IPS-20b (cell line): ENCODE measurements around the gene DHRS4L2.

Experiments used
- H3K27ac ChIP-seq: one replicate; pipeline ENCODE4 v1.5.1; 2013; ENCODE audit warnings: low read length
- H3K27me3 ChIP-seq: 2 replicates; pipeline ENCODE4 v1.6.1; 2013; ENCODE audit warnings: mild to moderate bottlenecking, low read length, inconsistent platforms; ENCODE audit not compliant: insufficient read depth
- H3K36me3 ChIP-seq: 2 replicates; pipeline ENCODE4 v1.6.1; 2013; ENCODE audit warnings: low read depth, mild to moderate bottlenecking, inconsistent platforms, low read length, moderate library complexity; ENCODE audit not compliant: insufficient read depth
- H3K4me1 ChIP-seq: 2 replicates; pipeline ENCODE4 v1.6.1; 2013; ENCODE audit warnings: mild to moderate bottlenecking, control low read depth, inconsistent platforms, low read length, moderate library complexity; ENCODE audit not compliant: insufficient read depth
- H3K4me3 ChIP-seq: 2 replicates; pipeline ENCODE4 v1.5.1; 2013; ENCODE audit warnings: mild to moderate bottlenecking, low read length, inconsistent platforms
- H3K9ac ChIP-seq: 2 replicates; pipeline ENCODE4 v1.6.1; 2013; ENCODE audit warnings: low read depth, mild to moderate bottlenecking, inconsistent platforms, low read length, moderate library complexity
- H3K9me3 ChIP-seq: 2 replicates; pipeline ENCODE4 v1.6.1; 2013; ENCODE audit warnings: mild to moderate bottlenecking, low read depth, low read length, inconsistent platforms; ENCODE audit not compliant: insufficient read depth

DHRS4L2 gene

GRCh38 chr14:24051789-24052655 is 63.3 kb downstream of the DHRS4L2 start, which contains the start of gene CARMIL3:
Gene CARMIL3, plus strand, starts transcription at chr14:24052009. Its CDS starts 145 bp downstream, at chr14:24052154.
- Histone ChIP-seq H3K9ac (peak within 1 kb of the TSS; percentile 84), H3K4me3 (peak within 1 kb of the TSS; percentile 87), H3K4me1 (peaks cover 3% of the 10 kb centered on the region; the same call in 1 of the 2 replicates), H3K9me3 (no peaks in the 10 kb centered on the region), H3K27me3 (no peaks in the 10 kb centered on the region; the same call in 1 of the 2 replicates), H3K27ac (no peak within 1 kb of the TSS), H3K36me3 (no peaks in the 10 kb centered on the region)

GRCh38 chr14:24052656-24053547 is 64.2 kb downstream of the DHRS4L2 start:
- peak overlapping the region; percentile 63; the same call in 1 of the 2 replicates for H3K9ac ChIP-seq
- H3K27ac ChIP-seq = no peak overlapping the region
- no peaks in the 10 kb centered on the region for H3K36me3 ChIP-seq
- H3K27me3 ChIP-seq = no peaks in the 10 kb centered on the region; the same call in 1 of the 2 replicates
- peak overlapping the region; percentile 87; the same call in 1 of the 2 replicates for H3K4me3 ChIP-seq
- peaks cover 3% of the 10 kb centered on the region; the same call in 1 of the 2 replicates for H3K4me1 ChIP-seq
- H3K9me3 ChIP-seq = no peaks in the 10 kb centered on the region

- peaks cover 3% of the 10 kb centered on the region; the same call in 1 of the 2 replicates for H3K4me1 ChIP-seq
- no peak overlapping the region for H3K9ac ChIP-seq
- no peak overlapping the region for H3K27ac ChIP-seq
- H3K36me3 ChIP-seq = no peaks in the 10 kb centered on the region
- no peaks in the 10 kb centered on the region; the same call in 1 of the 2 replicates for H3K27me3 ChIP-seq
- H3K9me3 ChIP-seq = no peaks in the 10 kb centered on the region
- no peak overlapping the region for H3K4me3 ChIP-seq
Observed at GRCh38 chr14:24053548-24054323, 65.0 kb downstream of the DHRS4L2 start.

- no peak overlapping the region for H3K9ac ChIP-seq
- H3K36me3 ChIP-seq = no peaks in the 10 kb centered on the region
- H3K4me1 ChIP-seq = peaks cover 3% of the 10 kb centered on the region; the same call in 1 of the 2 replicates
- no peak overlapping the region for H3K27ac ChIP-seq
- H3K4me3 ChIP-seq = no peak overlapping the region
- no peaks in the 10 kb centered on the region for H3K9me3 ChIP-seq
- no peaks in the 10 kb centered on the region; the same call in 1 of the 2 replicates for H3K27me3 ChIP-seq
Observed at GRCh38 chr14:24054324-24054641, 65.6 kb downstream of the DHRS4L2 start.

DNA sequence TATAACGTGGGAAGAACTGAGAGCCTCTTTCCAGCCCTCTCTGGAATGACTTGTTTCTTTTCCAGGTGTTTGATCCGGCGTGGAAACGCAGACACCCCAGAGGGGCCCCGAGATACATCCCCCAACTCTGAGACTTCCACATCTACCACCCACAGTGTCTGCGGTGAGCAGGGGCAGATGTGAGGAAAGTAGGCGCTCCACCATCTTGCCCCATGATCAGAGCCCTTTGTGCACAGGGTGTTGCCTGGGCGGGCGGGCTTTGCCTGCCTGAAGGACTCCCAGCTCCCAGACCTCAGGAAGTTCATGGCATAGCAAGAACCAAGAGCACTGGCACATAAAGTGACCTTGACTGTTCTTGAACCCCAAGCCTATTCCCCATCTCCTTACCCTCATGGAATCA is 65.9 kb downstream of the DHRS4L2 start:
- no peaks in the 10 kb centered on the region; the same call in 1 of the 2 replicates for H3K27me3 ChIP-seq
- H3K4me3 ChIP-seq = no peak overlapping the region
- no peak overlapping the region for H3K9ac ChIP-seq
- no peak overlapping the region for H3K27ac ChIP-seq
- H3K36me3 ChIP-seq = no peaks in the 10 kb centered on the region
- peaks cover 3% of the 10 kb centered on the region; the same call in 1 of the 2 replicates for H3K4me1 ChIP-seq
- no peaks in the 10 kb centered on the region for H3K9me3 ChIP-seq
